ES-I3 (cell line): ENCODE results near the gene LRRC38.
A peak's percentile ranks its signal among the peaks of the same experiment; 100 is the strongest.
"Not testable (repeated sequence)": the region's sequence is repeated elsewhere in the genome, so short reads cannot be mapped to it uniquely, and the experiment has no call there.

Source experiments
- H3K36me3 ChIP-seq: 2 replicates; pipeline ENCODE4 v1.6.1; 2013; ENCODE audit warnings: mild to moderate bottlenecking, low read length, control low read depth, moderate library complexity; ENCODE audit not compliant: insufficient read depth
- H3K4me1 ChIP-seq: 2 replicates; pipeline ENCODE4 v1.6.1; 2013; ENCODE audit warnings: mild to moderate bottlenecking, control low read depth, low read length; ENCODE audit not compliant: insufficient read depth
- H3K9ac ChIP-seq: 2 replicates; pipeline ENCODE4 v1.6.1; 2013; ENCODE audit warnings: low read depth, mild to moderate bottlenecking, low read length, moderate library complexity
- H3K9me3 ChIP-seq: 2 replicates; pipeline ENCODE4 v1.6.1; 2013; ENCODE audit warnings: mild to moderate bottlenecking, low read length, moderate library complexity; ENCODE audit not compliant: control insufficient read depth, insufficient read depth

The LRRC38 gene

GRCh38 chr1:13513895-13514546 lies at the start of gene LRRC38:
TSS of gene LRRC38 (minus strand) at chr1:13514003. CDS start at chr1:13513593, 410 bp downstream.
- Histone ChIP-seq H3K36me3 (no peaks in the 10 kb centered on the region), H3K9ac (peak within 1 kb of the TSS; percentile 54), H3K9me3 (peaks cover 3% of the 10 kb centered on the region; the same call in 1 of the 2 replicates), H3K4me1 (peaks cover 3% of the 10 kb centered on the region; the same call in 1 of the 2 replicates)

DNA sequence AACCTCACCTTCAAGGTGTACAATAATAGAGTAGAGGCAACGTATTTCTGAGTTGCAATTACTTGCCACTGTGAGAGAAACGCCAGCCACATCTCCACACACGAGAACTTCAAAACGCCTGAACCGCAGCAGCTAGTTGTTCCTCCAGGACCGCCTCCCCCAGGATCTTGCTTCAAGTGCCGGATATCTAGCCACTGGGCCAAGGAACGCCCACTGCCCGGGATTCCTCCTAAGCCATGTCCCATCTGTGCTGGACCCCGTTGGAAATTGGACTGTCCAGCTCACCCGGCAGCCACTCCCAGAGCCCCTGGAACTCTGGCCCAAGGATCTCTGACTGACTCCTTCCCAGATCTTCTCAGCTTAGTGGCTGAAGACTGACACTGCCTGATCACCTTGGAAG lies 49.2 kb upstream of the LRRC38 start:
- H3K9me3 ChIP-seq, H3K4me1 ChIP-seq: not testable (repeated sequence)

DNA sequence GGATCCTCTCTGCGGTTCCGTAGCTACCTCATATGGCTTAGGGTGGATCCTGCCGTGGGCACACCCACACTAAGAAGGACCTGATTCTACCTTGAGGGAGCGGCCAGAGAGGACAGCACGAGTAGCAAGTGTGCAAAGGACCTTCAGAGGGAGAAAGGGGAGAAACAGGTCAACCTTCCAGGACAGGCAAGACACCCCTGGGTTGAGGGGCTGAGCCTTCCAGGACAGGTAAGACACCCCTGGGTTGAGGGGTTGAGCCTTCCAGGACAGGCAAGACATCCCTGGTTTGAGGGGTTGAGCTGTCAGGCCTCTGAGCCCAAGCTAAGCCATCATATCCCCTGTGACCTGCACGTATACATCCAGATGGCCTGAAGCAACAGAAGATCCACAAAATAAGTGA lies 46.7 kb upstream of the LRRC38 start:
- H3K36me3 ChIP-seq: no peaks in the 10 kb centered on the region
- no peaks in the 10 kb centered on the region for H3K9me3 ChIP-seq
- no peaks in the 10 kb centered on the region for H3K4me1 ChIP-seq
- no peak overlapping the region for H3K9ac ChIP-seq

More for the DNA sequence above, 49.2 kb upstream of the LRRC38 start:
- not testable (repeated sequence) for H3K9ac ChIP-seq, H3K36me3 ChIP-seq

DNA sequence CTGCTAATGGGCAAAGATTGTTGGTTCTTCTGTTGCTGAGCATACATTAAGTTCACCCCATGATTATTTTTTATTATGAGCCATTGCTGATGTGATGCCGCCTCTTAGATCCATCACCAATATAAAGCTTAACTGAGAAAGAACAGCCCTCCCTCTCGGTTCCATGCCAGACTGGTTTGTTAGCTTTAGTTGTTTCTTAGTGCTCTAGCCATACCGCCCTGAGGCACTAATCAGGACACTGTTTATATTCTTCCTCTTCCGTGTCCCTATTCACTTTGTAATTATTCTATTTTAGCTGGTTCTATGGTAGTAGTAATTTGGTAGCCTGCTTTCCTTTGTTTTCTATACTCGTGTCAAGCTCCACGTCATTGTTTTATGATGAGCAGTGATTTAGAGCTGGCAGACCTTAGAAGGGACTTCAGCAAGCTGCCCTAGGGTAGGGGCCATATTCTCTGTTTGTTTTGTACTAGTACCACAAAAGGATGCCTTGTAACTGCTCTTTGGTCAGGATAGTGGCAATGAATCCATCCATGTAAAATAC lies 42.5 kb upstream of the LRRC38 start:
- no peaks in the 10 kb centered on the region for H3K4me1 ChIP-seq
- H3K9me3 ChIP-seq: no peaks in the 10 kb centered on the region
- no peaks in the 10 kb centered on the region for H3K36me3 ChIP-seq
- H3K9ac ChIP-seq: no peak overlapping the region

- H3K4me1 ChIP-seq: no peaks in the 10 kb centered on the region
- H3K9me3 ChIP-seq: no peaks in the 10 kb centered on the region
- H3K9ac ChIP-seq: no peak overlapping the region
- no peaks in the 10 kb centered on the region for H3K36me3 ChIP-seq
Measured at GRCh38 chr1:13554798-13555197, 41.0 kb upstream of the LRRC38 start.

GRCh38 chr1:13550663-13551062 lies 36.9 kb upstream of the LRRC38 start:
- H3K9me3 ChIP-seq: no peaks in the 10 kb centered on the region
- no peak overlapping the region for H3K9ac ChIP-seq
- no peaks in the 10 kb centered on the region for H3K36me3 ChIP-seq
- no peaks in the 10 kb centered on the region for H3K4me1 ChIP-seq

DNA sequence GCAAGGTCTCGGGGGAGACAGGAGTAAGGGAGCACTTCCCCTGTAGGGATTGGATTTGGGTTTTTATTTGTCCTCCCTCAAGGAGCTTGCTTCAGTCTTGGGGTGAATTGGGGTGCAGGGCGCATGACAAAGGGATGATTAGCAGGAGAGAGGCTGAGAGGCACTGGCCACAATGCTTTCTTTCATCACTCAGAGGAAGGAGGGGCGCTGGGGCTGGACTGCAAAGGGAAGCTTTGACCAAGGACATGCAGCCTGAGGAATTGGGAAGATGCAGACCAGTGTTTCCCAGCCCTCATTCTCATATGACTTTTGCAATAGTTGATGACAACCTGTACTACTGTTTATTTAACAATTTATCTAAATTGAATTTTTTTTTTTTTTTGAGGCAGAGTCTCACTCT lies 35.7 kb upstream of the LRRC38 start:
- H3K4me1 ChIP-seq: no peaks in the 10 kb centered on the region
- H3K9ac ChIP-seq: no peak overlapping the region
- no peaks in the 10 kb centered on the region for H3K36me3 ChIP-seq
- no peaks in the 10 kb centered on the region for H3K9me3 ChIP-seq

GRCh38 chr1:13549021-13549420 lies 35.2 kb upstream of the LRRC38 start:
- no peaks in the 10 kb centered on the region for H3K36me3 ChIP-seq
- H3K4me1 ChIP-seq: no peaks in the 10 kb centered on the region

DNA sequence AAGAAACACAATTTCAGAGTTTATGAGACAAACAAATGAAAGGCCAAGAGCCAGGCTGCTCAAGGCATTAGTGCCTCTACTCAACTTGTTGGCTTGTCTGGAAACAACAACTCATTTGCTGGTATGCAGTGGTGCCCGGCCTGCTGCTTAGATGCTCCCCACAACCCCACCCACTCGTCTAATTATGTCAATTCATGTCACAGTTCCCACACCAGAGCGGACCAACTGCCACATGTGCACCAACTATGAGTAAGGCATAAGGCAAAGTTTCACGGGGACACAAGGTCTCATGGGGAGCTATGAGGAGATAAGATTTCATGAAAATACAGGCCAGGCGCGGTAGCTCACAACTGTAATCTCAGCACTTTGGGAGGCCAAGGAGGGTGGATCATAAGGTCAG lies 34.5 kb upstream of the LRRC38 start:
- no peaks in the 10 kb centered on the region for H3K36me3 ChIP-seq
- no peak overlapping the region for H3K9ac ChIP-seq
- H3K4me1 ChIP-seq: no peaks in the 10 kb centered on the region
- H3K9me3 ChIP-seq: no peaks in the 10 kb centered on the region

More at GRCh38 chr1:13549021-13549420, 35.2 kb upstream of the LRRC38 start:
- no peaks in the 10 kb centered on the region for H3K9me3 ChIP-seq
- H3K9ac ChIP-seq: no peak overlapping the region

GRCh38 chr1:13546791-13547190 lies 33.0 kb upstream of the LRRC38 start:
- Histone ChIP-seq H3K36me3 (no peaks in the 10 kb centered on the region), H3K9ac (no peak overlapping the region), H3K4me1 (no peaks in the 10 kb centered on the region), H3K9me3 (no peaks in the 10 kb centered on the region)

- Histone ChIP-seq H3K4me1 (no peaks in the 10 kb centered on the region), H3K9me3 (no peaks in the 10 kb centered on the region), H3K9ac (no peak overlapping the region), H3K36me3 (no peaks in the 10 kb centered on the region)
Measured at GRCh38 chr1:13544221-13544556, 30.4 kb upstream of the LRRC38 start.

- no peaks in the 10 kb centered on the region for H3K4me1 ChIP-seq
- no peak overlapping the region for H3K9ac ChIP-seq
- no peaks in the 10 kb centered on the region for H3K36me3 ChIP-seq
- H3K9me3 ChIP-seq: no peaks in the 10 kb centered on the region
Measured at GRCh38 chr1:13543451-13544220, 29.8 kb upstream of the LRRC38 start.

- H3K9ac ChIP-seq: no peak overlapping the region
- H3K9me3 ChIP-seq: no peaks in the 10 kb centered on the region
- H3K36me3 ChIP-seq: no peaks in the 10 kb centered on the region
- 0 out of 2 replicates have a peak, but pooled peaks cover 4% of the 10 kb centered on the region for H3K4me1 ChIP-seq
Measured at GRCh38 chr1:13541435-13542215, 27.8 kb upstream of the LRRC38 start.

DNA sequence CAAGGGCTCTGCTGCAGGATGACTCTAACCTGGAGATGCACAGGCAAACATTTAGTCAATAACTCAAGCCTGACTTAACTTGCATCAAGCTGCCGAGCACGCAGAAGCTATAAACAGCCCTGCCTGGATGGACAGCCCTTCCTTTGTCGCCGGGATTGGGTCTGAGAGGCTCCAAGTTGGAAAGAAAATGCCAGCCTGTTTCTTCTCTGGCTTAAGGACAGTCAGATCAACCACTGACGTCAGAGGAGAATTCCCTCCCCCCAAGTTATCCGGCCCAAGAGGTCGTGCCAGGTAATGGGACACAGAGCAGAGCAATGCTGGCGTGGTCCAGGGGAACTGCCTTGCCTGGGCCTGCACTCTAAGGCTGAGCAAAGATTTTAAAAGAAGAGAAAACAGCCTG lies 27.1 kb upstream of the LRRC38 start:
- H3K9me3 ChIP-seq: no peaks in the 10 kb centered on the region

More for the DNA sequence above, 27.1 kb upstream of the LRRC38 start:
- Histone ChIP-seq H3K9ac (no peak overlapping the region), H3K4me1 (0 out of 2 replicates have a peak, but pooled peaks cover 4% of the 10 kb centered on the region), H3K36me3 (no peaks in the 10 kb centered on the region)
